ENCODE data around the gene TADA2A.

The TADA2A gene

GRCh38 chr17:37406635-37407461 lies at the start of gene TADA2A, which contains the start of gene ACACA:
Gene TADA2A (plus strand): TSS chr17:37406886. CDS start chr17:37411366, 4,480 bp downstream.
Gene ACACA (minus strand): TSS chr17:37406836. CDS start chr17:37406299, 537 bp downstream.
- DNase-seq (ENCODE audit: low read depth in 3 of 3): peak; percentile 53 to 64 (median 53)

- DNase-seq (ENCODE audit: low read depth in 3 of 3): peak in 1 of 3 experiments; percentile 10
Measured at GRCh38 chr17:37358098-37358829, 48.4 kb upstream of the TADA2A start.

- DNase-seq (ENCODE audit: low read depth in 3 of 3): peak; percentile 70 to 79 (median 78)
Measured at GRCh38 chr17:37358830-37359681, 47.6 kb upstream of the TADA2A start.

- DNase-seq (ENCODE audit: low read depth in 3 of 3): no peak
Measured at GRCh38 chr17:37359682-37360188, 47.0 kb upstream of the TADA2A start.

- no peak for DNase-seq (ENCODE audit: low read depth in 3 of 3)
Measured at GRCh38 chr17:37360632-37361031, 46.1 kb upstream of the TADA2A start.

GRCh38 chr17:37361543-37361942 lies 45.1 kb upstream of the TADA2A start:
- DNase-seq (ENCODE audit: low read depth in 3 of 3): no peak

GRCh38 chr17:37365589-37365988 lies 41.1 kb upstream of the TADA2A start:
- no peak for DNase-seq (ENCODE audit: low read depth in 3 of 3)

GRCh38 chr17:37368577-37368976 lies 38.1 kb upstream of the TADA2A start:
- no peak for DNase-seq (ENCODE audit: low read depth in 3 of 3)

GRCh38 chr17:37373530-37374159 lies 33.0 kb upstream of the TADA2A start:
- peak; percentile 10 to 41 (median 39) for DNase-seq (ENCODE audit: low read depth in 3 of 3)

GRCh38 chr17:37375706-37376105 lies 31.0 kb upstream of the TADA2A start, which contains the start of gene C17orf78:
Gene C17orf78 (plus strand): TSS chr17:37375985. CDS start chr17:37376093, 108 bp downstream.
- DNase-seq (ENCODE audit: low read depth in 3 of 3): no peak

- DNase-seq (ENCODE audit: low read depth in 3 of 3): no peak
Measured at GRCh38 chr17:37382056-37382455, 24.6 kb upstream of the TADA2A start.

GRCh38 chr17:37384560-37385149 lies 22.0 kb upstream of the TADA2A start:
- DNase-seq (ENCODE audit: low read depth in 3 of 3): no peak

- no peak for DNase-seq (ENCODE audit: low read depth in 3 of 3)
Measured at GRCh38 chr17:37385474-37385990, 21.2 kb upstream of the TADA2A start.

- DNase-seq (ENCODE audit: low read depth in 3 of 3): no peak
Measured at GRCh38 chr17:37386462-37386861, 20.2 kb upstream of the TADA2A start.

GRCh38 chr17:37388266-37388665 lies 18.4 kb upstream of the TADA2A start:
- DNase-seq (ENCODE audit: low read depth in 3 of 3): no peak

GRCh38 chr17:37389160-37389559 lies 17.5 kb upstream of the TADA2A start:
- DNase-seq (ENCODE audit: low read depth in 3 of 3): no peak

GRCh38 chr17:37391146-37391545 lies 15.5 kb upstream of the TADA2A start:
- no peak for DNase-seq (ENCODE audit: low read depth in 3 of 3)

GRCh38 chr17:37392024-37392590 lies 14.6 kb upstream of the TADA2A start:
- DNase-seq (ENCODE audit: low read depth in 3 of 3): no peak

GRCh38 chr17:37393352-37393751 lies 13.3 kb upstream of the TADA2A start:
- no peak for DNase-seq (ENCODE audit: low read depth in 3 of 3)

GRCh38 chr17:37399265-37399803 lies 7.4 kb upstream of the TADA2A start:
- no peak for DNase-seq (ENCODE audit: low read depth in 3 of 3)

All from stimulated activated CD4-positive, alpha-beta T cell treated with anti-CD3 and anti-CD28 coated beads, TNF-alpha, amount 100 ng/mL, for 4 hours (primary cell).